ENCODE results near the gene TMEM219.
"Not testable (repeated sequence)": the region's sequence is repeated elsewhere in the genome, so short reads cannot be mapped to it uniquely, and the experiment has no call there.

The TMEM219 gene

GRCh38 chr16:29961479-29962343 lies at the start of gene TMEM219:
TSS of gene TMEM219 (plus strand) at chr16:29962079. CDS start at chr16:29963144, 1,065 bp downstream.
- peak; percentile 94 to 95 for DNase-seq (ENCODE audit: low read depth in 1 of 2, low spot score in 1 of 2)

- no peak for DNase-seq (ENCODE audit: low read depth in 1 of 2, low spot score in 1 of 2)
Observed at GRCh38 chr16:29912087-29912486, 49.8 kb upstream of the TMEM219 start.

- no peak for DNase-seq (ENCODE audit: low read depth in 1 of 2, low spot score in 1 of 2)
Observed at GRCh38 chr16:29913514-29913913, 48.4 kb upstream of the TMEM219 start.

GRCh38 chr16:29915590-29916247 lies 46.2 kb upstream of the TMEM219 start:
- no peak for DNase-seq (ENCODE audit: low read depth in 1 of 2, low spot score in 1 of 2)

GRCh38 chr16:29916979-29917378 lies 44.9 kb upstream of the TMEM219 start:
- DNase-seq (ENCODE audit: low read depth in 1 of 2, low spot score in 1 of 2) = no peak

- no peak for DNase-seq (ENCODE audit: low read depth in 1 of 2, low spot score in 1 of 2)
Observed at GRCh38 chr16:29920288-29921033, 41.4 kb upstream of the TMEM219 start.

GRCh38 chr16:29921034-29921385 lies 40.9 kb upstream of the TMEM219 start:
- DNase-seq (ENCODE audit: low read depth in 1 of 2, low spot score in 1 of 2) = no peak

- DNase-seq (ENCODE audit: low read depth in 1 of 2, low spot score in 1 of 2) = no peak
Observed at GRCh38 chr16:29922326-29922725, 39.6 kb upstream of the TMEM219 start.

GRCh38 chr16:29922986-29923501 lies 38.8 kb upstream of the TMEM219 start:
- no peak for DNase-seq (ENCODE audit: low read depth in 1 of 2, low spot score in 1 of 2)

- DNase-seq (ENCODE audit: low read depth in 1 of 2, low spot score in 1 of 2) = no peak
Observed at GRCh38 chr16:29925105-29925756, 36.6 kb upstream of the TMEM219 start.

- DNase-seq (ENCODE audit: low read depth in 1 of 2, low spot score in 1 of 2) = peak; percentile 84 to 93
Observed at GRCh38 chr16:29925781-29926710, 35.8 kb upstream of the TMEM219 start, which contains the start of gene KCTD13. TSS of gene KCTD13 (minus strand) at chr16:29926226. CDS start at chr16:29926033, 193 bp downstream.

- DNase-seq (ENCODE audit: low read depth in 1 of 2, low spot score in 1 of 2) = no peak
Observed at GRCh38 chr16:29926711-29927052, 35.2 kb upstream of the TMEM219 start.

GRCh38 chr16:29927070-29927905 lies 34.6 kb upstream of the TMEM219 start:
- DNase-seq (ENCODE audit: low read depth in 1 of 2, low spot score in 1 of 2) = no peak

GRCh38 chr16:29931750-29932149 lies 30.1 kb upstream of the TMEM219 start:
- DNase-seq (ENCODE audit: low read depth in 1 of 2, low spot score in 1 of 2) = not testable (repeated sequence)

GRCh38 chr16:29940656-29941055 lies 21.2 kb upstream of the TMEM219 start:
- DNase-seq (ENCODE audit: low read depth in 1 of 2, low spot score in 1 of 2) = no peak

- DNase-seq (ENCODE audit: low read depth in 1 of 2, low spot score in 1 of 2) = no peak
Observed at GRCh38 chr16:29943846-29944799, 17.8 kb upstream of the TMEM219 start.

- no peak for DNase-seq (ENCODE audit: low read depth in 1 of 2, low spot score in 1 of 2)
Observed at GRCh38 chr16:29947897-29948296, 14.0 kb upstream of the TMEM219 start.
